Ramos (cell line): Measurements from ENCODE around the gene EEFSEC.

ENCODE experiments used
- in situ Hi-C: fragments of 300-500 bp; cut with MboI; formaldehyde crosslinking; loops from one replicate; pipeline ENCODE4 v1.14.3; 2022; ENCODE audit warnings: low sequenced_read_pairs; ENCODE audit not compliant: unreplicated experiment

Gene EEFSEC

GRCh38 chr3:128269796-128270195 lies 116.5 kb downstream of the EEFSEC start:
- in situ Hi-C loops = no loop called here

GRCh38 chr3:128270559-128271492 lies 117.5 kb downstream of the EEFSEC start:
- in situ Hi-C loops = no loop called here

GRCh38 chr3:128271536-128272332 lies 118.5 kb downstream of the EEFSEC start:
- in situ Hi-C loops = no loop called here

- in situ Hi-C loops = no loop called here
These were observed 120.0 kb downstream of the EEFSEC start for GRCh38 chr3:128273109-128273840.

GRCh38 chr3:128273841-128274573 lies 120.7 kb downstream of the EEFSEC start:
- in situ Hi-C loops = no loop called here

- in situ Hi-C loops = no loop called here
These were observed 121.6 kb downstream of the EEFSEC start for GRCh38 chr3:128274837-128275236.

- in situ Hi-C loops = no loop called here
These were observed 122.2 kb downstream of the EEFSEC start for GRCh38 chr3:128275316-128276145.

GRCh38 chr3:128276146-128276435 lies 122.8 kb downstream of the EEFSEC start:
- in situ Hi-C loops = no loop called here

- in situ Hi-C loops = no loop called here
These were observed 123.4 kb downstream of the EEFSEC start for GRCh38 chr3:128276577-128277183.

GRCh38 chr3:128277378-128278069 lies 124.2 kb downstream of the EEFSEC start:
- in situ Hi-C loops = no loop called here

- in situ Hi-C loops = no loop called here
These were observed 124.8 kb downstream of the EEFSEC start for GRCh38 chr3:128278130-128278529.

GRCh38 chr3:128278761-128279600 lies 125.7 kb downstream of the EEFSEC start:
- in situ Hi-C loops = no loop called here

GRCh38 chr3:128279601-128279880 lies 126.3 kb downstream of the EEFSEC start:
- in situ Hi-C loops = no loop called here

GRCh38 chr3:128280481-128281052 lies 127.3 kb downstream of the EEFSEC start:
- in situ Hi-C loops = no loop called here

- in situ Hi-C loops = no loop called here
These were observed 127.8 kb downstream of the EEFSEC start for GRCh38 chr3:128281056-128281455.

GRCh38 chr3:128281461-128282367 lies 128.4 kb downstream of the EEFSEC start:
- in situ Hi-C loops = no loop called here
